Immature natural killer cell (primary cell): ENCODE results near the gene STMND1. TPM values are rescaled to one million over a fixed set of nuclear protein-coding genes. Genes with fewer than 3 reads are reported as not detected.
"Not testable (repeated sequence)": the region's sequence is repeated elsewhere in the genome, so short reads cannot be mapped to it uniquely, and the experiment has no call there.

Experiments
- DNase-seq, 3 donors: peaks; one replicate each; pipeline ENCODE4 v3.0.0; 2022; ENCODE audit warnings: mixed read lengths in 1 of 3
- H3K27ac Mint-ChIP-seq, 6 donors: one replicate each; pipeline ENCODE4 v1.8.0; 2020; ENCODE audit warnings: mixed read lengths in 6 of 6, mild to moderate bottlenecking in 5 of 6, inconsistent platforms in 4 of 6, moderate library complexity in 3 of 6
- H3K27me3 Mint-ChIP-seq, 3 donors: one replicate each; pipeline ENCODE4 v1.8.0; 2020 to 2021; ENCODE audit warnings: low read depth in 3 of 3, mild to moderate bottlenecking in 3 of 3, mixed read lengths in 3 of 3, moderate library complexity in 3 of 3, inconsistent platforms in 1 of 3
- H3K36me3 Mint-ChIP-seq, 3 donors: one replicate each; pipeline ENCODE4 v1.8.0; 2020; ENCODE audit warnings: mixed read lengths in 3 of 3, inconsistent platforms in 2 of 3, mild to moderate bottlenecking in 2 of 3
- H3K4me1 Mint-ChIP-seq, 2 donors: one replicate each; pipeline ENCODE4 v1.8.0; 2020; ENCODE audit warnings: inconsistent platforms in 2 of 2, mild to moderate bottlenecking in 2 of 2, mixed read lengths in 2 of 2, moderate library complexity in 1 of 2
- H3K4me3 Mint-ChIP-seq, 5 donors: one replicate each; pipeline ENCODE4 v1.8.0; 2020; ENCODE audit warnings: mild to moderate bottlenecking in 5 of 5, mixed read lengths in 5 of 5, inconsistent platforms in 3 of 5, moderate library complexity in 3 of 5
- H3K9me3 Mint-ChIP-seq, 6 donors: one replicate each; pipeline ENCODE4 v1.8.0; 2020; ENCODE audit warnings: mild to moderate bottlenecking in 6 of 6, mixed read lengths in 6 of 6, inconsistent platforms in 4 of 6, moderate library complexity in 3 of 6
- polyA plus RNA-seq, 3 donors: library from polyadenylated mRNA; unstranded; fragments of 300-500 nt; fragmentation: Illumina TruSeq; gene quantifications; one replicate each; pipeline ENCODE4 v1.2.3, GENCODE V29; 2021

Gene STMND1
- polyA plus RNA-seq, result not detected

- H3K36me3 Mint-ChIP-seq, result no peaks in the 10 kb centered on the region
- H3K4me1 Mint-ChIP-seq, result peaks cover 3 to 6% of the 10 kb centered on the region in 2 donors
- peak within 1 kb of the TSS in 1 of 5 donors; percentile 15 for H3K4me3 Mint-ChIP-seq
- H3K9me3 Mint-ChIP-seq, result no peaks in the 10 kb centered on the region
- peaks cover 7 to 20% (median 15%) of the 10 kb centered on the region in 3 donors for H3K27me3 Mint-ChIP-seq
- no peak for DNase-seq
- no peak within 1 kb of the TSS for H3K27ac Mint-ChIP-seq
Measured at GRCh38 chr6:17101422-17102257, at the start of gene STMND1. TSS of gene STMND1 (plus strand) at chr6:17102050. CDS start at chr6:17102258, 208 bp downstream.

GRCh38 chr6:17054647-17055046, 47.2 kb upstream of the STMND1 start:
- no peak overlapping the region for H3K4me3 Mint-ChIP-seq
- H3K27ac Mint-ChIP-seq, result peak overlapping the region in 1 of 6 donors; percentile 11
- peaks cover 2 to 10% (median 2%) of the 10 kb centered on the region in 3 donors for H3K27me3 Mint-ChIP-seq
- H3K36me3 Mint-ChIP-seq, result no peaks in the 10 kb centered on the region
- no peak for DNase-seq
- peaks cover 0 to 5% (median 0%) of the 10 kb centered on the region in 6 donors for H3K9me3 Mint-ChIP-seq
- H3K4me1 Mint-ChIP-seq, result no peaks in the 10 kb centered on the region

GRCh38 chr6:17057322-17057721, 44.5 kb upstream of the STMND1 start:
- Mint-ChIP-seq H3K9me3 (peaks cover 0 to 5% (median 0%) of the 10 kb centered on the region in 6 donors), H3K4me1 (no peaks in the 10 kb centered on the region), H3K27ac (no peak overlapping the region), H3K4me3 (no peak overlapping the region), H3K27me3 (peaks cover 2 to 14% (median 2%) of the 10 kb centered on the region in 3 donors), H3K36me3 (no peaks in the 10 kb centered on the region)
- no peak for DNase-seq

- peaks cover 0 to 6% (median 0%) of the 10 kb centered on the region in 6 donors for H3K9me3 Mint-ChIP-seq
- peaks cover 2 to 10% (median 2%) of the 10 kb centered on the region in 3 donors for H3K27me3 Mint-ChIP-seq
- H3K36me3 Mint-ChIP-seq, result no peaks in the 10 kb centered on the region
- no peaks in the 10 kb centered on the region for H3K4me1 Mint-ChIP-seq
- no peak for DNase-seq
- H3K27ac Mint-ChIP-seq, result no peak overlapping the region
- H3K4me3 Mint-ChIP-seq, result no peak overlapping the region
Measured at GRCh38 chr6:17058550-17058949, 43.3 kb upstream of the STMND1 start.

- no peak for DNase-seq
- Mint-ChIP-seq H3K4me1 (no peaks in the 10 kb centered on the region), H3K4me3 (no peak overlapping the region), H3K27ac (no peak overlapping the region), H3K27me3 (peaks cover 2 to 11% (median 2%) of the 10 kb centered on the region in 3 donors), H3K9me3 (peaks cover 0 to 7% (median 0%) of the 10 kb centered on the region in 6 donors), H3K36me3 (no peaks in the 10 kb centered on the region)
Measured at GRCh38 chr6:17059022-17059421, 42.8 kb upstream of the STMND1 start.

- Mint-ChIP-seq H3K4me1 (no peaks in the 10 kb centered on the region), H3K9me3 (peaks cover 0 to 4% (median 0%) of the 10 kb centered on the region in 6 donors), H3K27me3 (peaks cover 2 to 11% (median 2%) of the 10 kb centered on the region in 3 donors), H3K27ac (no peak overlapping the region), H3K4me3 (no peak overlapping the region), H3K36me3 (no peaks in the 10 kb centered on the region)
- DNase-seq, result no peak
Measured at GRCh38 chr6:17059850-17060249, 42.0 kb upstream of the STMND1 start.

- peaks cover 0 to 4% (median 0%) of the 10 kb centered on the region in 6 donors for H3K9me3 Mint-ChIP-seq
- no peak overlapping the region for H3K27ac Mint-ChIP-seq
- H3K4me3 Mint-ChIP-seq, result no peak overlapping the region
- peaks cover 0 to 11% (median 2%) of the 10 kb centered on the region in 3 donors for H3K27me3 Mint-ChIP-seq
- no peaks in the 10 kb centered on the region for H3K4me1 Mint-ChIP-seq
- no peak for DNase-seq
- H3K36me3 Mint-ChIP-seq, result no peaks in the 10 kb centered on the region
Measured at GRCh38 chr6:17061097-17061496, 40.8 kb upstream of the STMND1 start.

- H3K9me3 Mint-ChIP-seq, result peaks cover 0 to 2% (median 0%) of the 10 kb centered on the region in 6 donors
- H3K27ac Mint-ChIP-seq, result no peak overlapping the region
- peaks cover 0 to 8% (median 2%) of the 10 kb centered on the region in 3 donors for H3K27me3 Mint-ChIP-seq
- no peaks in the 10 kb centered on the region for H3K4me1 Mint-ChIP-seq
- DNase-seq, result no peak
- H3K4me3 Mint-ChIP-seq, result no peak overlapping the region
- no peaks in the 10 kb centered on the region for H3K36me3 Mint-ChIP-seq
Measured at GRCh38 chr6:17062871-17063440, 38.9 kb upstream of the STMND1 start.

- Mint-ChIP-seq H3K4me3 (no peak overlapping the region), H3K36me3 (no peaks in the 10 kb centered on the region), H3K27me3 (peaks cover 0 to 8% (median 0%) of the 10 kb centered on the region in 3 donors), H3K9me3 (peaks cover 0 to 7% (median 6%) of the 10 kb centered on the region in 6 donors), H3K4me1 (no peaks in the 10 kb centered on the region), H3K27ac (no peak overlapping the region)
- no peak for DNase-seq
Measured at GRCh38 chr6:17064975-17065374, 36.9 kb upstream of the STMND1 start.

- Mint-ChIP-seq H3K36me3 (no peaks in the 10 kb centered on the region), H3K27me3 (peaks cover 0 to 9% (median 1%) of the 10 kb centered on the region in 3 donors), H3K4me3 (no peak overlapping the region), H3K27ac (no peak overlapping the region), H3K9me3 (peaks cover 0 to 7% (median 6%) of the 10 kb centered on the region in 6 donors), H3K4me1 (no peaks in the 10 kb centered on the region)
- DNase-seq, result no peak
Measured at GRCh38 chr6:17066610-17067009, 35.2 kb upstream of the STMND1 start.

- not testable (repeated sequence) for H3K4me3 Mint-ChIP-seq, H3K27ac Mint-ChIP-seq, H3K4me1 Mint-ChIP-seq, DNase-seq, H3K9me3 Mint-ChIP-seq, H3K36me3 Mint-ChIP-seq
- peaks cover 1 to 23% (median 2%) of the 10 kb centered on the region in 3 donors for H3K27me3 Mint-ChIP-seq
Measured at GRCh38 chr6:17068972-17069371, 32.9 kb upstream of the STMND1 start.

- not testable (repeated sequence) for H3K4me1 Mint-ChIP-seq, H3K36me3 Mint-ChIP-seq, DNase-seq, H3K4me3 Mint-ChIP-seq, H3K27ac Mint-ChIP-seq
- H3K9me3 Mint-ChIP-seq, result peaks cover 2 to 12% (median 8%) of the 10 kb centered on the region in 6 donors
- peaks cover 3 to 35% (median 4%) of the 10 kb centered on the region in 3 donors for H3K27me3 Mint-ChIP-seq
Measured at GRCh38 chr6:17070400-17070799, 31.4 kb upstream of the STMND1 start.

- not testable (repeated sequence) for H3K4me1 Mint-ChIP-seq, H3K4me3 Mint-ChIP-seq, DNase-seq, H3K36me3 Mint-ChIP-seq, H3K27ac Mint-ChIP-seq
- peaks cover 8 to 16% (median 12%) of the 10 kb centered on the region in 6 donors for H3K9me3 Mint-ChIP-seq
- H3K27me3 Mint-ChIP-seq, result peaks cover 6 to 41% (median 12%) of the 10 kb centered on the region in 3 donors
Measured at GRCh38 chr6:17073596-17073995, 28.3 kb upstream of the STMND1 start.

GRCh38 chr6:17081273-17081672, 20.6 kb upstream of the STMND1 start:
- Mint-ChIP-seq H3K9me3 (peaks cover 0 to 5% (median 1%) of the 10 kb centered on the region in 6 donors), H3K4me1 (no peaks in the 10 kb centered on the region)

More at GRCh38 chr6:17081273-17081672, 20.6 kb upstream of the STMND1 start:
- peaks cover 4 to 10% (median 5%) of the 10 kb centered on the region in 3 donors for H3K27me3 Mint-ChIP-seq
- no peak overlapping the region for H3K27ac Mint-ChIP-seq
- no peak for DNase-seq
- no peak overlapping the region for H3K4me3 Mint-ChIP-seq
- no peaks in the 10 kb centered on the region for H3K36me3 Mint-ChIP-seq
